ENCODE data around the gene BRD3OS.
"Not testable (repeated sequence)": the region's sequence is repeated elsewhere in the genome, so short reads cannot be mapped to it uniquely, and the experiment has no call there.

BRD3OS gene

DNA sequence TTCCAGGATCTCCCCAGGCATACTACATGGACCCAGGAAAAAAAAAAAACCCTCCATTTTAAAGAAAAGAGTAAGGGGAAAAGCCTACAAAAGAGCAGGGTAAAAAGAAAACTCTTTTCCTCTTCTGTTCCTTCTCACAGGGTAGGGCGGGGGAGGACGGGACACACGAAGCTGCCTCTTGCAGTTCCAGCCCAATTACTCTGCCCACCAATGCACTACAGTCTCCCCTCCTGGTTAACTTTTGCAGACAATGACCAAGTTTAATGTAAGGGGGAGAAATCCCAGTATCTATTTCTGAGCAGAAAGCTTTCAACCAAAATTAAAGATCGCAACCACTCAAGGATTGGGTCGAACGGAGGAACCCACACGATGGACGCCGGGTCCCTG is 41.2 kb downstream of the BRD3OS start:
- DNase-seq = no peak

GRCh38 chr9:134066913-134067851 is 41.9 kb downstream of the BRD3OS start:
- peak; percentile 39 for DNase-seq

DNA sequence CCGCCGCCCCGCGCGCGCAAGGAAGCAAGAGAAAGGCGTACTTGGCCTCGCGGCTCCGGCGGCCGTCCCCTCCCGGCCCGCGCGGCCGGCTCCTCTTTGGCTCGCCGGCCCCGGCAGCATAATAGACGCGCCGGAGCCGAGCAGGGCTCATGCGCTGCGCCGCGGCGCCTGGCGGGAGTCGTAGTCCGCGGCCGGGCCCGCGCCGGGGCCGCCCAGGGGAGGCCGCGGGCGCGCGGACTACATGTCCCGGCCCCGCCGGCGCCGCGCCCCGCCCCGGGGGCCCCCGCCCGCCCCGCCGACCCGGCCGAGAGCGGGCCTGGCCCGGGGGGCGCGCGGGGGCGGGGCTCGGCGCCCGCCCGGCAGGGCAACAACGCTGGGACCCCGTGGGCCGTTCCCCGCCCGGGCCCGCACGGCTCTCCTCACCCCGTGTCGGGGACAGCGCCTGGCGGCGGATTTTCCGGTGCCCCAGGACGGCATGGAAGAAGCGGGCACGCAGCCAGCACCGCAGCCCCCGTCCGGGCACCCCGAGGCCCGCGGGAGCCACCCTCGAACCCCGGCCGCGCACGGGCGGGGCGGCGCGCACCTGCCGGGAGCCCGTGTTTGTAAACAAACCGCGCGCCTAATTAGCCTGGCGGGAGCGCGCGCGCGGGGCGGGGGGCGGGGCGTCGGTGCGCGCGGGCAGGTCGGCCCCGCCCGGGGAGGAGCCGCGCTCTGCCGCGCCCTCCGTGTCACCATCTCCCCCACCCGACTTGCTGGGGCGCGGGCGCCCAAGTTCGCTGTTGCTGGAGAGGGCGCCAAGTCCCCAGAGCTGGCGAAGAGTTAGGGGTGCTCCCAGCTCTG is 42.8 kb downstream of the BRD3OS start, which contains the start of gene BRD3:
TSS of gene BRD3 (minus strand) at position 123 of the 840 bp plus-strand sequence. CDS start 14,549 bp downstream, outside the sequence.
- DNase-seq = peak; percentile 78

- no peak for DNase-seq
Measured at GRCh38 chr9:134068744-134069479, 43.6 kb downstream of the BRD3OS start.

DNA sequence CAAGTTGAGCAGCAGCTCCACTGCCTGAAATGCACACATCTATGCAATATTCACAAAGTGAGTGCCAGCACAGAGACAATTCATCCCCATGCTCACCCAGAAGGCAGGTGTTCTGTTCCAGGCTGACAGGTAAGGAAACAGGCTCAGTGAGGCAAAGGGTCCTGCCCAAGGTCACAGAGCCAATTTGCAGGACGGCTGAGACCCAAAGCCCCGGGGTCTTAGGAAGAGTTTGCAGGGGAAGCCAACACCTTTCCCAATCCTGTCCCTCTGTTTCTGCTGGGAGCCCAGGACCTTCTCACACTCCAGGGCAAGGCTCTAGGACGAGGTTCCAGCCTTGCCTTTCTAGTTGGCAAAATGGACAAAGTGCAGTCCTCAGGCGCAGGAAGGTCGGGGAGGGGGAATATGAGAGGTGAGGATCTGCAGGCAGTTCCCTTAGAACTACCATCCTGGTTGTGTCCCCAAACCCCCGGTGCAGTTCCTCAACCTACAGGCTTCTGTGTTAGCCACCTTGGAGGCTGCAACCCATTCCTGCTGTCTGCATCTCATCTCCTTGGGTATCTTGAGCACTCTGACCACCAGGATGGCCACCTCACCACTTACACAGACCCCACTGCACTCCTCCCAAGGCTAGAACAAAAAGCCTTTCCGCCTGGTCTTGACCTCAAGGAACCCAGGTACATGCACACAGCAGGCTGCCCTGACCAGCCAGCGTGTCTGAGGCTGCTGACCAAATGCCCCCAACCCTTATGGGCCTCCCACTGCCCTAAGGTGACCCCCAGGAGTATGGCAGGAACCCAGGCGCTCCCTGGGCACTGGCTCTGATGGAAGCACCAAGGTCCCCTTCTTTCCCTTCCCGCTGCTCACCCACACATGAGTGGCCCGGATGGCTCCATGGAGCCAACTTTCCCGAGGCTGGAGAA is 44.5 kb downstream of the BRD3OS start:
- no peak for DNase-seq

DNA sequence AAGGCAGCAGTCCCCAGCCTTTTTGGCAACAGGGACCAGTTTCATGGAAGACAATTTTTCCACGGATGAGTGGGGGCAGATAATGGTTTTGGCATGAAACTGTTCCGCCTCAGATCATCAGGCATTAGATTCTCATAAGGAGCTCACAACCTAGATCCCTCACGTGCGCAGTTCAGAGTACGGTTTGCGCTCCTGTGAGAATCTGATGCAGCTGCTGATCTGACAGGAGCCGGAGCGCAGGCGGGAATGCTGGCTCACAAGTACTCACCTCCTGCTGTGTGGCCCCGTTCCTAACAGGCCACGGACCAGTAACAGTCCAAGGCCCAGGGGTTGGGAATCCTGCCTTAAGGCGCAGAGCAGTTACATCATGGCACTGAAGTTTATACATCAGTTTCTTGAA is 45.9 kb downstream of the BRD3OS start:
- no peak for DNase-seq

DNA sequence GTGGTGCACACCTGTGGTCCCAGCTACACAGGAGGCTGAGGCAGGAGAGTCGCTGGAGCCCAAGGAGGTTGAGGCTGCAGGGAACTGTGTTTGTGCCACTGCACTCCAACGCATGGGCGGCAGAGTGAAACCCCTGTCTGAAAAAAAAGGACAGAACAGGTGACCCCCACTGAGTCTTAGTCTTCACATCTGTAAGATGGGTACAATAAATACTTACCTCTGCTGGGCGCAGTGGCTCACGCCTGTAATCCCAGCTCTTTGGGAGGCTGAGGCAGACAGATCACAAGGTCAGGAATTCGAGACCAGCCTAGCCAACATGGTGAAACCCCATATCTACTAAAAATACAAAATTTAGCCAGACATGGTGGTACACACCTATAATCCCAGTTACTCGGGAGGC is 47.4 kb downstream of the BRD3OS start:
- DNase-seq = not testable (repeated sequence)

- DNase-seq = no peak
Measured at GRCh38 chr9:134073500-134073899, 48.2 kb downstream of the BRD3OS start.

DNA sequence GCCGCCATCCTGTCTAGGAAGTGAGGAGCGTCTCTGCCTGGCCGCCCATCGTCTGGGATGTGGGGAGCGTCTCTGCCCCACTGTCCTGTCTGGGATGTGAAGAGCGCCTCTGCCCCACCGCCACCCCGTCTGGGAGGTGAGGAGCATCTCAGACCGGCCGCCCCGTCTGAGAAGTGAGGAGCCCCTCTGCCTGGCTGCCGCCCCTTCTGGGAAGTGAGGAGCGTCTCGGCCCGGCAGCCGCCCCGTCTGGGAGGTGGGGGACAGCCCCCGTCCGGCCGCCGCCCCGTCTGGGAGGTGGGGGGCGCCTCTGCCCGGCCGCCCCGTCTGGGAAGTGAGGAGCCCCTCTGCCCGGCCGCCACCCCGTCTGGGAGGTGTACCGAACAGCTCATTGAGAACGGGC is 50.4 kb downstream of the BRD3OS start:
- DNase-seq = not testable (repeated sequence)

GRCh38 chr9:134076644-134077043 is 51.4 kb downstream of the BRD3OS start:
- no peak for DNase-seq

Data from stimulated activated CD4-positive, alpha-beta T cell treated with anti-CD3 and anti-CD28 coated beads, Interleukin-12 subunit alpha, Interleukin-12 subunit beta, amount 100 ng/mL, for 4 hours (primary cell).